ENCODE measurements around the gene COL5A1.

DNA sequence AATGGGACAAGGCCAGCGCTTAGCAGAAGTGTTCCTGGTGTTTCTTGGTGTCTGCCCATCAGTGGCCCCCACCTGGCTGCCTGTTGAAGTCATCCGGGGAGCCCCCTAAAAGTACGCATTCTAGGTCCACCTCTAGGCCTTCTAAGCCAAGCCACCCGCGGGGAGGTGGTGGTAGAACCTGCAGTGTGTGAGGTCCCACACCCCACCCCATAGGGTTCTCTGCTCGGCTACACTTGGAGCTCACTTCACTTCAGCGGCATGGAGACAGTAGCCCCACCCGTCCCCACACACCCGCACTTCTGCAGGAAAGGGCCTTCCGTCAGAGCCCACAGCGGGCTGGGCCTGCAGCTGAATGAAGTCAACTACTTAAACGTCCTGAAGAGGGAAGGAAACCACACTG is 209.4 kb downstream of the COL5A1 start:
- TF ChIP-seq EP300 (IDR thresholded peaks at IDR 0.05) = no peak
- TF ChIP-seq, protein P1, sequence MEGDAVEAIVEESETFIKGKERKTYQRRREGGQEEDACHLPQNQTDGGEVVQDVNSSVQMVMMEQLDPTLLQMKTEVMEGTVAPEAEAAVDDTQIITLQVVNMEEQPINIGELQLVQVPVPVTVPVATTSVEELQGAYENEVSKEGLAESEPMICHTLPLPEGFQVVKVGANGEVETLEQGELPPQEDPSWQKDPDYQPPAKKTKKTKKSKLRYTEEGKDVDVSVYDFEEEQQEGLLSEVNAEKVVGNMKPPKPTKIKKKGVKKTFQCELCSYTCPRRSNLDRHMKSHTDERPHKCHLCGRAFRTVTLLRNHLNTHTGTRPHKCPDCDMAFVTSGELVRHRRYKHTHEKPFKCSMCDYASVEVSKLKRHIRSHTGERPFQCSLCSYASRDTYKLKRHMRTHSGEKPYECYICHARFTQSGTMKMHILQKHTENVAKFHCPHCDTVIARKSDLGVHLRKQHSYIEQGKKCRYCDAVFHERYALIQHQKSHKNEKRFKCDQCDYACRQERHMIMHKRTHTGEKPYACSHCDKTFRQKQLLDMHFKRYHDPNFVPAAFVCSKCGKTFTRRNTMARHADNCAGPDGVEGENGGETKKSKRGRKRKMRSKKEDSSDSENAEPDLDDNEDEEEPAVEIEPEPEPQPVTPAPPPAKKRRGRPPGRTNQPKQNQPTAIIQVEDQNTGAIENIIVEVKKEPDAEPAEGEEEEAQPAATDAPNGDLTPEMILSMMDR (IDR thresholded peaks at IDR 0.05) = no peak

All from upper lobe of left lung (tissue), 4 donors.